GM21529 (cell line): Measurements from ENCODE around the gene THBS4.
A peak's percentile ranks its signal among the peaks of the same experiment; 100 is the strongest.
"Not testable (repeated sequence)": the region's sequence is repeated elsewhere in the genome, so short reads cannot be mapped to it uniquely, and the experiment has no call there.

Experiments used
- ATAC-seq: cut with Tn5 transposase; IDR thresholded peaks from one replicate; pipeline ENCODE4 v1.9.1; 2021; ENCODE audit not compliant: unreplicated experiment

Gene THBS4

DNA sequence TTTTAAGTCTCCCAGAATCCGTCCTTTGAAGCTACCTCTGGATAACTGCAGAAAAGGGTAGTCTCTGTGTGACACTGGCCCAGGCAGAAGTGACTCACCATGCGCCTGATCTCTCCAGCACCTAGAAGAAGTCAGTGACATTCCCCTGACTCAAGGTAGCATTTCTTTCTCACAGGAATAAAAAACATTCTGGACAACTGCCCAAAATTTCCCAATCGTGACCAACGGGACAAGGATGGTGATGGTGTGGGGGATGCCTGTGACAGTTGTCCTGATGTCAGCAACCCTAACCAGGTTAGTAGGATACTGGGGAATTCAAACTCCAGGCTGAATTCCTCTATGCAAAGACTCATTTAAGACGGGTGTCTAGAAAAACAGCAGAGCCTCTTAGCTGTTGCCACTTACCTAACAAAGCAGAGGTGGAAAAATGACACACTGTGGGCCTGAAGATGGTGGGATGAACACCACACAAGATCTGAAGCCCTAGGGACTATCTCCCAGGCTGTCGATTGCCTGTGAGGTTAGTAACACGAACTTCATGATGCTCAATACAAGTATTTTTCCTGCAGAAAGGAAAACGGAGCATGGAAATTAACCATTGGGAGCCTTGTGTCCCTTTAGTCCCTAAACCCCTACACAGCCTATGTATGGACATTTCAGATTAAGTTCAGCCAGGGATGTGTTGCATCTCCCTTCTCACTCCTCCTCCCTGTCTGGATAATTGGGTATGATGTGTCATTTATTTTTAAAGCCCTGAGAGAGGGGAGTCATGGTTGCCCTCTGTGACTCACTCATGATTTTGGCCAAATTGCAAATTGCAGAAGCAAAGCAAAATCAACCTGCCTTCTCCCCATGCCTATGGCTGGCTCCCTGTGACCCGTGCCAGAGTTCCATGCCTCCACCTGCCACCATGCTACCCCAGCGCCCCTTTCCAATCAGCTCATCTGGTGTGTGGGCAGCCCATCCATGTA lies 37.2 kb downstream of the THBS4 start:
- no peak for ATAC-seq

DNA sequence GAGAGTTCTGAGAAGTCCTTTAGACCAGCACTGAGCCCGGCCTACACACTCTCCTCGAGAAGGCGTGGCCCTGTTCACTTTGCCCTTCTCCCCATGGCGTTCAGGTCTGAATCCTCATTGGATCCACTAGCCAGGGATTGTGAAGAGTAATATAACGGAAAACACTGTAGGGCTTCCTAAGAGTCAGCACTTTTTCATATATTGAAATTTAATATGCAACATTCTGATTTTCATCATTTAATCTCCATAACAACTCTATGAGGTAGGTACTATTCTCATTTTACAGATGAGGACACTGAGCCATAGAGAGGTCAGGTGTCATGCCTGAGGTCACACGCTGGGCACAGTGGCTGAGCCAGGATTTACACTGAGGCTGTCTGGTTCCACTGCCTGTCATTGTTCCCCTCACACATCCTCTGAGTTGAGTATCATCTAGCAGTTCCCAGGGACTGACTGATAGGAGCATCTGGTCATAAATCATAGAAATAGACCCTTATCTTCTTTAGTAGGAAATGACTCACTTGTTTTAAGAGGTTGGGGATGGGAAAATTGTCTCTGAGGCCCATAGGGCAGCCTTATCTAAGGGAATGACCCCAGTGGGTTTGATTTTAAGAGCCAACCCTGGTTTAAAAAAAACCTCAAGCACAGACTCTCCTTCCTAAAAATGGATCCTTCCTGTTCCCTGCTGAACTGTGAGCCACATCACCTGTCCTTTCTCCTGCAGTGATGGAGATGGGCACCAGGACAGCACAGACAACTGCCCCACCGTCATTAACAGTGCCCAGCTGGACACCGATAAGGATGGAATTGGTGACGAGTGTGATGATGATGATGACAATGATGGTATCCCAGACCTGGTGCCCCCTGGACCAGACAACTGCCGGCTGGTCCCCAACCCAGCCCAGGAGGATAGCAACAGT lies 41.2 kb downstream of the THBS4 start:
- no peak for ATAC-seq

DNA sequence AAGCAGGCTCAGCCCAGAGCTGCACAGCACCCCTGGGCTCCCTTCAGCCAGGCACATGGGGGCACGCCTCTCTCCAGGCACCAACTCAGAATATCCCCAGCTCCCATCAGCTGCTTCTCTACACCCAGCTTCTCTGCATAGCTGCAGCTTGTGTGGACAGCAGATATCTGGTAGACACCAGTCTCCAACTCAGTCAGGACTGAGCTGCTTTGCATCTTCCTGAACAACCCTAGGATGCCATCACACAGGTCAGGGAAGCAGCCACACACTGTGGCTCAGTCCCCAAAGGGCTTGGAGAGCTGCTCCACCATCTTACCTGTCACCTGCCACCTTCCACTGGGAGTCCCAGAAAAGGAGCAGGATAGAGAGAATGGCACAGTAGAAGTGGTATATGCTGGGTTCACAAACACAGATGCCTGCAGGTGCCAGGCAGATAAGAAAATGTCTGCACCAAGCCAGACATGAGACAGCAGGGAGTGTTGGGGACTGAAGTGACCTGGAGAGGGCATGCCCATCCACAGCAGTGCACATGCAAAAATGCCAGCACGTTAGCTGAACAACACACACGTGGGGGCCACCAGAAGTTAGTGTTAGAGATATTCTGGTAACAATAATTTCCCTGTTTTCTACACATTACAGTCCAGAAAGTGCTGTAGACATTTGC lies 42.0 kb downstream of the THBS4 start:
- ATAC-seq, result no peak

DNA sequence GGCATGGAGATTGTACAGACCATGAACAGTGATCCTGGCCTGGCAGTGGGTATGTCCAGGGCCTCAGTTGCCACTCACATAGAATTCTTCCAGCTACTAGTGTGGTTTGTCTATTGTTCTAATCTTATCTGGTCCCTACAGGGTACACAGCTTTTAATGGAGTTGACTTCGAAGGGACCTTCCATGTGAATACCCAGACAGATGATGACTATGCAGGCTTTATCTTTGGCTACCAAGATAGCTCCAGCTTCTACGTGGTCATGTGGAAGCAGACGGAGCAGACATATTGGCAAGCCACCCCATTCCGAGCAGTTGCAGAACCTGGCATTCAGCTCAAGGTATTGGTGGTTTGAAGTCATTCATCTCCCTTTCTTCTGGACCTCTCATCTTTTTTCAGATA lies 43.8 kb downstream of the THBS4 start:
- no peak for ATAC-seq

DNA sequence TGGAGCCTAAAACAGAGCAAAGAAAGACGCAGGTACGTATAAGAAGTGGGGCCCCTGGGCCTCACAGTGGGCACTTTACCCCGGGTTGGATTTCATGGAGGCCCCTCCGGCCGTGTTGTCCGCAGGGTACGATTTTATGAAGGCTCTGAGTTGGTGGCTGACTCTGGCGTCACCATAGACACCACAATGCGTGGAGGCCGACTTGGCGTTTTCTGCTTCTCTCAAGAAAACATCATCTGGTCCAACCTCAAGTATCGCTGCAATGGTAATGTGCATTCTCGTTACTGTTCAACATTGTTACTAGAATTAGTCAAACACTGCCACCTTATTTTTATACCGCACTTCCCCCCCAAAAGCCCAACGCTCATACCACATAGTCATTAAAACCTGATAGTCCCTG lies 47.1 kb downstream of the THBS4 start:
- ATAC-seq, result no peak

DNA sequence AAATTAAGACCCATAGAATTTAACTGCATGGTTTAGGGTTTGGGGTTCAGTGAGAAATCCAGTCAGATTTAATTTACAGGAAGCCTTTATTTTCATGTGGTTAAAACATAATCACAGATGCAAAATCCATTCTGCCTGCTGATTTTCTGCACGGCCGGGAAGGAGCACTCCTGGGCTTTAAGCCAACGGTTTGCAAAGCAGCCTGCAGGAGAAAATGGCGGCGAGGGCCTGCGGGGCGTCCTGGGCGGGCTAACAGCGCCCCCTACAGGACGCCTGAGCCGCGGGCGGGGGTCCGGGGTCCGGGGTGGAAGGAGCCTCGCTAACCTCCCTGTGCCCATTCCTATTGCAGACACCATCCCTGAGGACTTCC lies 47.6 kb downstream of the THBS4 start:
- ATAC-seq, result no peak

DNA sequence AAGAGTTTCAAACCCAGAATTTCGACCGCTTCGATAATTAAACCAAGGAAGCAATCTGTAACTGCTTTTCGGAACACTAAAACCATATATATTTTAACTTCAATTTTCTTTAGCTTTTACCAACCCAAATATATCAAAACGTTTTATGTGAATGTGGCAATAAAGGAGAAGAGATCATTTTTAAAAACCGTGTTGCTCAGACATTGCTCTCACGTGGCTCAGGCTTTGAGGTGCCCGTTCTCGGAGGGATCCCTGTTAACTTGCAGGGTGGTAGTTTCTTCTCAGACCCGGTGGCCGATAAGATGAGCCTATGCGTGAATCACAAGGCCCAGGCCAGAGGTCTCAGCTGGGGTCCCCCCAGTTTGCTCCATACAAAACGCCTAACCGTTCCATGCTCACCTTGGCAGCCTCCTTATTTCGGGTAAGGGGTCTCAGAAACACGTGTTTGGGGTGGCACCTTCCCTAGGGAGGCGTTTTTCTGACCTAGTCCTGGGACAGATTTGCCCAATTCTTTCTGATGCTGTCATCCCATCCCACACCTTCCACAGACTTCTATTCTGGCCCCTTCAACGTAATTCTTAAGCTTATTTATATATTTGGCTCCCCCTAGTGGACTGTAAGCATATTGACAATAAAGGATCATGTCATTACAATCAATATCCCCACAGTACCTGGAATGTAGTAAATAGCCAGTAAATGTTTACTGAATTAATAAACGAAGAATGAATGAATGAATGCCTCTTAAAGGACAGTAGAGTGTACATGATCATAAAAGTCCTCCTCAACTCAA lies 48.1 kb downstream of the THBS4 start:
- no peak for ATAC-seq

DNA sequence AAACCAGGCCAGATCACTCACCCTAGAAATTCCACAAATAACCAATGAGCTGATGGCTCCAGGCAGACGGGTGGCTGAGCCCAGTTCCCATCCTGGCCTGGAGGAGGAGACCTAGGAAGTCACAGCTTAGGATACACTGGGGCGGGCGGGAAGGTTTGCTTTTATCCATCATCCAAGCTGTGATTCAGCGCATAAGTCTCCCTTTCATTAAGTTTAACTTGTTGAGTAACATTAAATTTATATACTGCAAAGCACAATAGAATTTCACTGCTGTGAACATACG lies 55.7 kb downstream of the THBS4 start:
- ATAC-seq, result no peak

DNA sequence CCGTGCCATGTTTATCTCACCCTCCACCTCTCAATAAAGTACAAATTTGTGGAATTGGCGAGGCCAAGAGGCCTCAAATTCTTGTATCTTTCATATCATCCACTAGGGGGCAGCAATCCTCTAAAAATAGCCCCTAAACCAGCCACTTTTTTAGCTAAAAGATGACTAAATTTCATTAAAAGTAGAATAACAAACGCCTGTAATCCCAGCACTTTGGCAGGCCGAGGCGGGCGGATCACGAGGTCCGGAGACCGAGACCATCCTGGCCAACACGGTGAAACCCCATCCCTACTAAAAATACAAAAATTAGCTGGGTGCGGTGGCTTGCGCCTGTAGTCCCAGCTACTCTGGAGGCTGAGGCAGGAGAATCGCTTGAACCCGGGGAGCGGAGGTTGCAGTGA lies 56.6 kb downstream of the THBS4 start:
- not testable (repeated sequence) for ATAC-seq

DNA sequence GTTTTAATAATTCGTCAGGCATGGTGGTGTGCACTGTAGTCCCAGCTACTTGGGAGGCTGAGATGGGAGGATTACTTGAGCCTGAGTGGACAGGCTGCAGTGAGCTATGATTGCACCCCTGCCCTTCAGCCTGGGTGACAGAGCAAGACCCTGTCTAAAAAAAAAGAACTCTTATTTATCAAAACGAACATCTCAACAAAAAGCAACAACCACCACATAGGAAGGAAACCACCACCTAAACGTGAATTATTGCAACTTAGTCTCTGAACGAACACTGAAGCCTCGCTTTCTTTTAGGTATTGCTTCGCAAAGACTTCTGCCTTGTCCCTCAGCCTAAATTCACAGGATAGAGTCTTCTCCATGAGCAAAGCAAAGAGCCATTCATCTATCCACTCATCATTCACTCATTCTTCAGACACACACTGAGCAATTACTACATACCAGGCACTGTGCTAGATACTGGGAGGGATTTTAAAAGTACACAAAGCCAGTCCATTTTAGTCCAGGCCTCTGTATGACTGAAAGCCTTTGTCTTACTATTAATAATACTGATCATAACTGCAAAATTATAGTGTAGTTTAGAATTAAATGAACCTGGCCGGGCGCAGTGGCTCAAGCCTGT lies 57.4 kb downstream of the THBS4 start:
- no peak for ATAC-seq

DNA sequence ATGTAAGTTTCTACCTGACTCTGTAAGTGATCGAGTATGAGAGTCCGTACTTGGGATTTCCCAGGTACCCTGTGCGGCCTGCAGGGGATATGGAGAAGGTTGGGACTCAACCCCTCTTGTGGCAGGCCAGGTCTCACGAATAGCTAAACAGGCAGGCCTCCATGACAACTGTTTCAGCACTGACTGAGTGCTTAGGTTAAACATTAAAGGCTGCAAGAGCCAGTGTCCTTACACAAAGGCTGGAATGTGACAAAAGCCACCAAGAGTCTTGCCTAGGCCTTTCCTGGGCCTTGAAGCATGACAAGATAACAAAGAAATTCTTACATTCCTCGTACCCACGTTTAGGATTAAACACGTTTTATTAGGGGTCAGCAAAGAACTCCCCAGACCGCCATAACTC lies 58.6 kb downstream of the THBS4 start:
- no peak for ATAC-seq

DNA sequence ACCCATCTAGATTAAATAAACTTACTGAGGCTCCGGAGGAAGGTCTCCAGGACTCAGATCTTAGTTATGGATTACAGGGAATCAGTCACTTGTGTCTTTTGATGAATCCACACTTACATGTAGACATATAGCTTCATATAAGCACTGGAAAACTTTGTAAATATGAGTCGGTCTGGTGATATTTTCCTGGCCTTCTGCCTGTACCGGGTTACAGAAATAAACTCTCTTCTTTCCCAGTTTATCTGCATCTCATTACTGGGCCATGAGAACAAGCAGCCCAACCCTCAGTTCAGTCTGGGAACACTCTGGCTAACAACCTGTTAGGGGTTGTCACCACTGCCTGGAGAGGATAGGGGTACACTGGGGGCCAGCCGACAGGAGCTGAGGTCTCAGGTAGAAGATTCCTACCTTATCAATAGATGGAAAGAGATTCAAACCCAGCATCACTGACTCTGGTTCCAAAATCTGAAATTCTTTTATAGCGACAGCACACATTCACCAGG lies 59.1 kb downstream of the THBS4 start:
- ATAC-seq, result no peak

DNA sequence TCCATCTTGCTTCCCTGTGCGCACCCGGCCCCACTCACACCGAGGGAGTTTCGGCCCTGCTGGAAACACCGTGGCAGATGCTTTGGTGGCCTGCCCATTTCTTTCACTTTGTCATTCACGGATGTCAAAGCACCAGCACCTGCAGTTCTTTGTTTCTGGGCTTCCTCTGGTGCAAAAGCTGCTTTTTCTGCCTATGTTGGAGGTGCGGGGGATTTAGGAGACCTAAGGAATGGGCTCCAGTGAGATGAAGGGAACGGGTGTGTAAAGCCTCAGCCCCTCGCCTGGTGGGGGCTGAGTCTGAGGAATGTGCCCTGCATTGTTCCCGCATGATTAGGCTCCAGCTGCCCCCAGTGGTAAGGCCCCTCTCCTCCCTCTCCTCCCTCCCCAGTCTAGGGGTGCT lies 62.3 kb downstream of the THBS4 start:
- ATAC-seq, result no peak

DNA sequence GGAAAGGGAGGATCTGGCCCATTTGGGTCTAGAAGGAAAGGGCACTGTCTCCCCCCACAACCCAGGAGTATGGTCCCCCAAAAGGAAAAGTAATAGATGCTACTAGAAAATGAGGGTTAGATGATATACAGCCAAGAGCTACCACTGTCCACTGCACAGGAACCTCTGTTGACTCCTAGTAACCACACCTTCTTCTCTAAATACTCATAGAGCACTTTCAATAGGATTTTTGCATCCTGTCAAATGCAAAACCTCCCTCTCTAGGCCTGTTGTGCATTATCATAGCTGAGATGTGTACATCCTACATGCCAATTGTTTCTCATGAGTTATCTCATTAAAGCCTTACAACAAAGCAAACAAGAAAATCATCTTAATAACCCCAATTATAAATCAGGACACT lies 66.8 kb downstream of the THBS4 start:
- ATAC-seq, result no peak

DNA sequence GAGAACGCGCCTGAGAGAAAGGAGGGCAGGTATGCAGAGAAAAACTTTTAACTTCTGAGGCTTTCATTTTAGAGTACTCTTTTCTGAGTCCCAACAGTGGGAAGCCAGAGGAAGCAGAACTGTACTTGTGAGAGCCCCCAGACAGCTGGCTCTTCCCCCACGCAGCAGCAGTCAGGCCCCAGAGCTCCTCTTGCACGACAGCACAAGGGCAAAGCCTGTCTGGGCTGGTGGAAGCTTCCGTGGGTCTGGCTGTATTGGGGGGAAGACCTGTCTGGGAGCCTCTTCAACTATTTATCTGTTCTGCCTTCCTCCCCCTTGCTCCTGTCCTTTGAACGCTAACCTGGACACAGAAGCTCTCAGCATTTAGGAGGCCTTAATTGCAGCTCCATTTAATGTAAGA lies 68.2 kb downstream of the THBS4 start:
- no peak for ATAC-seq

DNA sequence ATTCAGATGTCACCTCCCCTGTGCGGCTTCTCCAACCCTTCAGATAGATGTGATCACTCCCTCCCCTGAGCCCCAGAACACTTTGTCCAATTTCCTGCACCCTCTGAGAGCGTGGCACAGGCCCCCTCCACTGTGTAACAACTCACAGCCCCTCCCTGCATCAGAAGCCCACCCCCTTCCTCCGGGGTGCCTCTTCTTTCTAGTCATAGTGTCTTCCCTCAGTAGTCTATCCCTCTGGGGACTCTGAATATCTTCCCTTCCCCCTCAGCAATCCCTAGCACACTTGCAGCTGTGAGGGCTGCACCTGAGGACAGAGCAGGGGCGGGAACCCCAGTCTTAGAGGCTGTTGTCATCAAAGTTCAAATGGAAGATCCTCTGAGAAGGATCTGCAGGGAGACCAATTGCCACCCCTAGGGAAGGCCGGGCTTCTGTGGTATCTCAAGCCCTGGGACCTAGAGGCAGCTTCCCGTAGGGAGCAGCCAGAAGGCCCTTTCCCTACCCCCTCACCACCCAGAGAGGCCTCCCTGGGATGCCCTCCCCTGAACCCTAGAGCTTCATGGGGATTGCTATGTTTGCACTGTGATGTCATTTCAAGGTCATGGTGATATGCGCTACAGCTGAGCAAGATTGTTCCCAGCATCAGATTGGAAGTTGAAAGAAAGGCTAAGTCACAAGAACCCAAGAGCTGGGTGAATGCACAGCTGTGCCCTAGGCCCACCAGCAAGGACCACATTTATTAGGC lies 70.7 kb downstream of the THBS4 start:
- no peak for ATAC-seq

DNA sequence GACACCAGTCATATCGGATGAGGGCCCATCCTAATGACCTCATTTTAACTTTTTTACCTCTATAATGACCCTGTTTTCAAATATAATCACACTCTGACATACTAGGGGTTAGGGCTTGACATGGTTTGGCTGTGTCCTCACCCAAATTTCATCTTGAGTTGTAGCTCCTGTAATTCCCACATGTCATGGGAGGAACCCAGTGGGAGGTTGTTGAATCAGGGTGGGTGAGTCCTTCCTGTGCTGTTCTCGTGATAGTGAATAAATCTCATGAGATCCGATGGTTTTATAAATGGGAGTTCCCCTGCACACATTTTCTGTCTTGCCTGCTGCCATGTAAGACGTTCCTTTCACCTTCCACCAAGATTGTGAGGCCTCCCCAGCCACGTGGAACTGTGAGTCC lies 71.8 kb downstream of the THBS4 start:
- no peak for ATAC-seq

DNA sequence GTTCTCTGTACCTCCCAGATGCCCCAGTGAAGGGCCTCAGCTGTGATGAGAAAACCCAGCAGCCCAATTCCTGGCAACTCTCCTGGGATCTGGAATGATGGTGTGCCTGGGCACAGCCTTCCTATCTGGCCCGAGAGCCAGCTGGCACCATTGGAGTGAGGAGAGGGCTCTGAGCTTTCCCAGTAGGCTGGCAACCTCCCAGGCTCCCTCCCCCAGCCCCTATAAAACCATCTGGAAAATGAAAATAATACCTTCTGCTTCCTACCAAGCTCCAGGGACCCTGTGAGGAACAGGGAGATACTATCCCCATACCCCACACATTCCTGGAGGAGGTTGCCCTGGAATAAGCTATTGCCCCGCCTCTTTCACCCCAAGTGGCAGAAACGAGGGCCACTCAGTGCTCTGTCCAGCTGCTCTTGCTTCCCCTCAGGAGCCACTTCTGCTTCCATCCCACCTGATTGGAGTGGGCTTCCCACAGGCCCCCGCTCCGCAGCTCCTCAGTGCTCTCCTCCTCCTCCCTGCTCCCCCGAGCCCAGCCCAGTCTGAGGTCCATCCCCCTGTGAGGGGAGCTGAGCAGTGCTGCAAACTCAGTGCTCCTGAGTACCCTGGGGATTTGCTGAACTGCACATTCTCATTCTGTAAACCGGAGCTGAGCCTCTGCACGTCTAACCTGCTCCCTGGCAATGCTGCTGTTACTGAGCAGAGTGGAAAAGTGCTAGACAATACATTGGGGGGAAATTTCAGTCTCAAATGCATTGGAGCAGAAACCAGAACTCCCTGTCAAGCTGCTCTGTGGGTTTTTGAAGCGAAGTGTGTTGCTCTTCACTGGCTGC lies 74.7 kb downstream of the THBS4 start:
- ATAC-seq, result peak; percentile 74
